Measurements from ENCODE around the gene FBLN2. TPM values are rescaled to one million over a fixed set of nuclear protein-coding genes. Genes with fewer than 3 reads are reported as not detected.

FBLN2 gene
- polyA plus RNA-seq, 1 experiment = 15.5 TPM

- CTCF ChIA-PET = interaction anchor here (1.2 to 3.3 kb wide), 5 partner anchors 11 to 143 kb away, joined by 3 to 23 read pairs (median 7); no protein-coding TSS in a partner anchor
- TF ChIP-seq CTCF (IDR thresholded peaks at IDR 0.05; ENCODE audit: low read depth, low read length) = no peak
- no peak overlapping the region for H3K4me3 ChIP-seq (ENCODE audit: low read depth, low read length)
- no peak for DNase-seq (ENCODE audit: low read depth, low spot score)
- no peak overlapping the region for H3K27ac ChIP-seq (ENCODE audit: low read depth, low read length)
- POLR2A ChIA-PET = no interaction called here
- H3K27me3 ChIP-seq (ENCODE audit: control insufficient read depth, insufficient read depth, low read length) = peaks cover 9% of the 10 kb centered on the region
- no peaks in the 10 kb centered on the region for H3K9me3 ChIP-seq (ENCODE audit: control insufficient read depth, insufficient read depth, low read length)
These were observed 34.9 kb upstream of the FBLN2 start for GRCh38 chr3:13513913-13514517.

GRCh38 chr3:13514639-13515435 is 34.1 kb upstream of the FBLN2 start:
- no peaks in the 10 kb centered on the region for H3K9me3 ChIP-seq (ENCODE audit: control insufficient read depth, insufficient read depth, low read length)
- POLR2A ChIA-PET = no interaction called here
- CTCF ChIA-PET = interaction anchor here (1.0 to 3.3 kb wide), 7 partner anchors 10 to 422 kb away, joined by 3 to 23 read pairs (median 5); no protein-coding TSS in a partner anchor
- no peak for TF ChIP-seq CTCF (IDR thresholded peaks at IDR 0.05; ENCODE audit: low read depth, low read length)
- no peak for DNase-seq (ENCODE audit: low read depth, low spot score)
- no peak overlapping the region for H3K27ac ChIP-seq (ENCODE audit: low read depth, low read length)
- H3K27me3 ChIP-seq (ENCODE audit: control insufficient read depth, insufficient read depth, low read length) = peaks cover 9% of the 10 kb centered on the region
- no peak overlapping the region for H3K4me3 ChIP-seq (ENCODE audit: low read depth, low read length)

GRCh38 chr3:13515786-13516759 is 32.9 kb upstream of the FBLN2 start:
- peaks cover 9% of the 10 kb centered on the region for H3K27me3 ChIP-seq (ENCODE audit: control insufficient read depth, insufficient read depth, low read length)
- H3K4me3 ChIP-seq (ENCODE audit: low read depth, low read length) = no peak overlapping the region
- H3K27ac ChIP-seq (ENCODE audit: low read depth, low read length) = no peak overlapping the region
- no peak for DNase-seq (ENCODE audit: low read depth, low spot score)
- TF ChIP-seq CTCF (IDR thresholded peaks at IDR 0.05; ENCODE audit: low read depth, low read length) = no peak
- no peaks in the 10 kb centered on the region for H3K9me3 ChIP-seq (ENCODE audit: control insufficient read depth, insufficient read depth, low read length)
- ChIA-PET POLR2A (no interaction called here), CTCF (interaction anchor here (1.0 to 3.3 kb wide), 4 partner anchors 8 to 424 kb away, joined by 3 to 23 read pairs (median 6); no protein-coding TSS in a partner anchor)

- Histone ChIP-seq H3K9me3 (ENCODE audit: control insufficient read depth, insufficient read depth, low read length) (no peaks in the 10 kb centered on the region), H3K27ac (ENCODE audit: low read depth, low read length) (no peak overlapping the region), H3K4me3 (ENCODE audit: low read depth, low read length) (no peak overlapping the region), H3K27me3 (ENCODE audit: control insufficient read depth, insufficient read depth, low read length) (peaks cover 9% of the 10 kb centered on the region)
- no peak for TF ChIP-seq CTCF (IDR thresholded peaks at IDR 0.05; ENCODE audit: low read depth, low read length)
- CTCF ChIA-PET = no interaction called here
- POLR2A ChIA-PET = no interaction called here
- DNase-seq (ENCODE audit: low read depth, low spot score) = no peak
These were observed 32.2 kb upstream of the FBLN2 start for GRCh38 chr3:13516760-13517135.

Data from AG04450 (cell line).